ENCODE measurements around the gene ASCC3.

GRCh38 chr6:100613656-100614055 is 267.5 kb downstream of the ASCC3 start:
- TF ChIP-seq BHLHE40 (IDR thresholded peaks at IDR 0.05; ENCODE audit: borderline replicate concordance): no peak
- TF ChIP-seq SP1 (IDR thresholded peaks at IDR 0.05): no peak
- TF ChIP-seq FOXM1 (IDR thresholded peaks at IDR 0.05; ENCODE audit: borderline replicate concordance): no peak

Data from HEK293T (cell line).